Keratinocyte (primary cell): ENCODE results near the gene ABHD4.

Source experiments
- CTCF ChIP-seq, 3 experiments: IDR thresholded peaks in 1 of 3; conservative IDR thresholded peaks in 1 of 3; optimal IDR thresholded peaks in 1 of 3; 2 replicates in 2 of 3; 3 replicates in 1 of 3; pipeline versions ENCODE3 to v1.5.1; 2011; ENCODE audit warnings: low read length in 3 of 3, mild to moderate bottlenecking in 3 of 3, moderate library complexity in 2 of 3, control low read depth in 1 of 3, inconsistent platforms in 1 of 3; ENCODE audit not compliant: insufficient read depth in 2 of 3; ENCODE audit errors: extremely low read depth in 1 of 3
- EZH2 ChIP-seq: IDR thresholded peaks from one replicate; pipeline ENCODE4 v1.6.1; 2012; ENCODE audit warnings: inconsistent platforms, mild to moderate bottlenecking, low read length, moderate library complexity

- TF ChIP-seq CTCF (optimal IDR thresholded peaks at IDR 0.05 in 1 of 3, IDR thresholded peaks at IDR 0.05 in 1 of 3, conservative IDR thresholded peaks at IDR 0.05 in 1 of 3; ENCODE audit: extremely low read depth in 1 of 3, insufficient read depth in 2 of 3, low read length in 3 of 3) (no peak), EZH2 (no peak)
Measured at GRCh38 chr14:22560662-22561365, 37.3 kb upstream of the ABHD4 start.
